ENCODE data around the gene SYT2.

SYT2 gene

DNA sequence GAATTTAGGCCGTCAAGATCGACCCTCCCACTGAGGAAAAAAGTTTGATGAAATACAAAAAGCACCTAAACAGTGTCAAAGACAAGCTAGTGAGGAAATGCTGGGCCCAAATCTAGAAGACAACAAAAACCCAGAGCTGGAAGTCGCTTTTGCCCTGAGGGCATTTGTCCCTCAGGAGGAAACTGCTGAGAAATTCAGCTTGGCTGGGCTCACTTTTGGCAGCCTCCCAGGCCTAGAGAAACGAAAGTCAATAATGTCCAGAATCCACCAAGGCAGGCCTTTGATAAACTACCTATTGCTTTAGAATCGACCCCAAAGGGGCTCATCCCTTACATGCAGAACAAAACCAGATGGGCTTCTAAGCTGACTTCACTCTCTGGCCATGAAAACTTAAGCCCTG is 38.9 kb downstream of the SYT2 start:
- DNase-seq, result no peak

DNA sequence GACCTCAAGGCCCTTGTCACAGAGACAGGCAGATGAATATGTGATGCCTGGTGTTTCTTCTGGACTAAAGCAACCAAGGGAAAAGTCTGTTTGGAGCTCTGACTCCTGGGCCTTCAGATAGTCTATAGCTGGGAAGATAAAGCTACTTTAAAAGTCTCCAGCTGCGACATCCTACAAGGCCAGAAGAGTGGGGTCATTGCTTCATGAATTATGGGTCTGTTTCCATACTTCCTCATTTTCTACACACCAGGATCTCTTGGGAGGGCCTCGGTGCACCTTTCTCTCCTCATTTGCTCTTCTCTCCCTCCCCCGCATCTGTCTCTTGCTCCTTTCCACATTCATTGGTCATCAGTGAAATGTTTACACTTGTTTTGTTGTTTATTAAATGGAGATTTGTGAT is 44.8 kb downstream of the SYT2 start:
- DNase-seq, result no peak

DNA sequence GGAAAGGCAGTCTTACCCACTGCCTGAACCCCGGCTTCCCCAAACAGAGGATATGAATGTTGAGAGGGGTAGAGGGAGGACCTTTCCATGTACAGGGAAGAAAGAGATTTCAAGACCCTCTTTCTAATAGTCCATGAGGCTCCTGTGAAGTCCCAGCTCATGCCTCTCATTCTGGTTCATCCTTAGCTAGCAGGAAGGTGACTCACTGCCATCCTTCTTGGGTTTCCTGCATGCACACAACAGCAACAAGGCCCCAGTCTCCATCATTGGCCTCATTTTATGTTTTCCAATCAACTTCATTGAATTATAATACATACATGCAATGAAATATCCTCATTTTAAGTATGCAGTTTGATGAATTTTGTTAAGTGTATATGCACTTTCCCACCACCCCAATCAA is 46.2 kb downstream of the SYT2 start:
- no peak for DNase-seq

DNA sequence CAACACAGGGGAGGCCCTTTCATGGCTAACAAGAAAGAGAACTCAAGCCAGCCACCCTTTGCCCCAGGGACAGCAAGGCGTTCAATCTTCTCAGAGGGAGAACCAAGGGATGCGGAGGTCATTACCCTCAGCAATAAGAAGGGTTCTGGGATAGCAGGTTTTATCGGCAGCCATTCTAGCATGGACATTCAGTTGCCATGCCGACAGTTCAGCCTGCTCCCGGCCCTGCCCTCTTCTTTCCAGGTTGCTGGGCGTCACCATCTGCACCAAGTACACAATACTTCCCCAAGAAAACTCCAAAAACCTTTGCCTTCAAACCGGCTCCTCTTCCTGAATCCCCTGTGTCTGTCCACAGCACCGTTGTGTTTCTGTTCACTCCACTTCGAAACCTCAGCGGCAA is 47.1 kb downstream of the SYT2 start:
- no peak for DNase-seq

DNA sequence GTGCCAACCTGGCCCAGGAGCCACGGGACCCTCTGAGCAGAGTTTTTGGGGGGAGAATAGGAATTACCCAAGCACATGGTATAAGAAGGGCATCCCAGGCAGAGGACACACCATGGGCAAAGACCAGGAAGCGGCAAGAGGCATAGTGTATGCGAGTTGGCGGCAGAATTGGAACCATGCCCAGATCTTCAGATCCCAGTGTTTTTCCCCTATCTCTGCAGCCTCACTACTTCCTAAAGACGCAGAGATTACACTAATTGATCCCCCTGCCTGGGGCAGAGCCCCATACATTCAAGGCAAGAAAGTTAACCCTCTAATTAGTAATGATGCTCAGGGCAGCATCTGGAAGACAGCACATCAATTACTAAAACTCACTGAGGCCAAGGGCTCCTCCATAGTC is 48.2 kb downstream of the SYT2 start:
- no peak for DNase-seq

DNA sequence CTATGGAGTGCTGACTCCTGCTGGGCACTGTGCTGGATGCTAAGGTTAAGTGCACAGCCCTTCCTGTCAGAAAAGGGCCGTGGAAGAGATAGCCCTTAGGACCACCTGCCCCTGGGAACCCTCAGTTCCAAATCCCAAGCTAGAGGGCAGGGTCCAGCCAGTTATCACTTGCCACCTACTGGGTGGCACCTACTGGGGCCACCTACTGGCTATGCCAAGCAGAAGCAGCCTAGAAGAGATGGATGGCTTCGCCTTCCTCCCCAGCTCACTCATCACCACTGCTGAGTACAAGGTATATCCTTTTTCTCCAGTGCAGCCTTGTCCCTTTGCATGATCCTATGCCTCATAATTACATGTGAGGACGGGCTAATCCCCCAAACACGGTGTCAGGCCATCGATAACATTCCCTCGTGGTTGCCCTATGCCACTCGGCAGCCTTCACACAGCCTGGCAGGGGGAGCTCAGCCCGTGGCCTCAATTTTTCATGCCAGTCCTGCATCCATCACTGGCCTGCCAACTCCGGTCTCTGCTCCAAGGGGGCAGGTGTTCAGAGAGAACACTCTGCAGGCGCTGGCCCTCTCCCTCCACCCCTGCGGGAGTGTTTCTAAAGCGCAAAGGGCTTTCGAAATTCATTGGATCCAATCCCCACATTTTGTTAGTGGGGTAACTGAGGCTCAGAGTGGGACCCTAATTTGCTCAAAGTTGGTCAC is 49.0 kb downstream of the SYT2 start:
- no peak for DNase-seq

DNA sequence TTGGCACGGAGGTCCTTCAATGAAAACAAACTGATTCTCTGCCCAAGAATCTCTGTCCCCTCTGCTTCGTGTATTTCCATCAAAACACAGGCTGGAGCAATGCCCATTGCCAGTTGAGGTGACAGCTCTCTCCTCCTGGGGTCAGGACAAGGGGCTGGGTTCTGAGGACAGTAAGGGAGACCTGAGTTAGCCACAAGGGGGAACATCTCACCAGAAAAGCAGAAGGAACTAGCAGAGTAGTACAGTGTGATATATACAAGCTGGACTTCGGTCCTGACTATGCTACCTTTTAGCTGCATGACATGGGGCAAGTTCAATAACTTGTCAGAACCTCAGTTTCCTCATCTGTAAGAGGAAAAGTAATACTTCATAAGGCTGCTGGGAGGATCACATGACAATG is 50.3 kb downstream of the SYT2 start:
- DNase-seq, result no peak

DNA sequence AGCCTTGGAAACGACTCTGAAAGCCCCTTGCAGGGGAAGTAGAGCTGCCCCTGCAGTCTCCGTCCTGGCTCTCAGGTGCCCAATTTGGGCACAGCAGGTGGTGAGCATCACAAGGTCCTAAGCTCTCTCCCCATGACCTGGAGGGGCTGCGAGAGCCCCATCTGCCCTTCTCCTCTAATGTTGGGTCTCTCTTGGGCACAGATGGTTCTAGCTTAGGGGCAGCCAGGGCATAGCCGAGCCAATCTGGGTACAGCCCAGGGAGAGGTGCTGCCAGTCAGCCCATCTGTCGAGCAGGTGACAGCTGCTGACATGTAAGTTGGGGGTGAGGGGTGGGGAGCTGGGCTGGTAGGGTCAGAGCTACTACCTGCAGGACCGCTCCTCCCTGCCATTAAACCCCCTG is 50.7 kb downstream of the SYT2 start:
- DNase-seq, result no peak

DNA sequence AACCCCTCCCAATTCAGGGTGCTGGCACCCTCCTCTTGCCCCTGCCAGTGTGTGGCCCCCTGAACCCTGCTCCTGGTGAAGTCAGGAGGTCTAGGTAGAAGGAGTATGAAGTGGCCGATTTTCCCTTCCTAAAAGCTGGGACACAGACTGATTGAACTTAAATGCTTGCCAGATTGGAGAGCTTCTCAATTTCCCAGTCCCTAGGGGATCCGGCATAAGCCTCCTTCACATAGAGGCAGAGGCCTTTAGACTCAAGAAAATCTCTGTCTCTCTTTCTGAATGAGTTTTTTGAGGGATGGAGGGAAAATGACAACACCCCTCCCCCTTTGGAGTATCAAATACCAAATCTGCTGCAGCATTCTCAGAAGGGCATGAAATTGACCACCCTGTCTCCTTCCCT is 51.5 kb downstream of the SYT2 start:
- DNase-seq, result no peak

DNA sequence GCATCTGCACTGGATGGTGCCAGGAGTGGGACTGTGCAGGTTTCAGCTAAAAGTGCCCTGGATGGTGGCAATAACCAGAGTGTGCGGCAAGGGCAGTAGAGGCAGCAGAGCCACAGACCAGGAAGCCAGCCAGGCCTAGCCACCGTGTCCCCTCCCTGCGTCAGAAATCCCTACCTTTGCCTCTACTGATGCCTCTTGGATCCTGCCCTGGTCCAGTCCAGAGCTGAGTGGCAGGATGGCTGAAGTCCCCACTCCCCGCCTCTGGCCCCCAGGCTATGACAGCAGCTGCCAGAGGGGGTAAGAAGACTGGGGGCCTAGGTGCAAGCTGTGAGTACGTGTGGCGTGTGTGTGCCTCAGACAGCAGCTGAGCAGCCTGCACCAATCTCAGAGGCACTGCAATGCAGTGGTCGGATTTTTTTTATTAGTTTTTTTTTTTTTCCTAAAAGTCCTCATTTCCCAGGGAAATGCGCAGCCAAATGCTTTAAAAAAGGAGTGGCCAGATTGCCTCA is 51.9 kb downstream of the SYT2 start:
- no peak for DNase-seq

DNA sequence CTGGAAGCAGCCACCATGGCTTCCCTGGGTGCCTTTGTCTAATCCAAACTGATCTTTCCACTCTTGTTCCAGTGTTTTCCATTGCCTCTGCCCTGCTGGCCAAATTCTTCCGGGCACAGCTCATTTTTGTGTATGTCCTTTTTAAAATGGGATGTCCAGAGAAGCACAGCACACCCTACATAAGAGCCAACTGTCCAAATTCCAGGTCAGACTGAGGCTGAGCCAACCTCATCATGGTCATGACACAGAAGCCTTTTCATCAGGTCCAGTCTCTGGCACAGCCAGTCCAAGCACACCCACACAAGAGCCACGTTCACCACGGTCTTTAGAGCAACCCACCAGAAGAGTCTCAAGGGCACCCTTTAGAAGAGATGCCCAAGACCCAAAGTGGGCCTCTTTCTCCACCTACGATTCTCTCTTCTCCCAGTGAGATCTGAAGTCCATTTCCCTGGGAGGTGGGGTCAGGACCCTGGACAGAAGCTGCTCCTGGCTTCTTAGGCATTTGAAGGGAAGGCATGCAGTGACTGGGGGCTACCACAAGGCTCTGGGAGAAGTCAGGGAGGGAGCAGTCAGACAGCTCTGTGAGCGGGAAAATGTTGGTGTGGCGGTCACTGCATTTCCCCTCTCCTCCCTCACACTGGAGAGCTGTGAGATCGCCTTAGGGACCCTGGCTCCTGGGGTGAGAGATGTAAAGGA is 53.2 kb downstream of the SYT2 start:
- no peak for DNase-seq

DNA sequence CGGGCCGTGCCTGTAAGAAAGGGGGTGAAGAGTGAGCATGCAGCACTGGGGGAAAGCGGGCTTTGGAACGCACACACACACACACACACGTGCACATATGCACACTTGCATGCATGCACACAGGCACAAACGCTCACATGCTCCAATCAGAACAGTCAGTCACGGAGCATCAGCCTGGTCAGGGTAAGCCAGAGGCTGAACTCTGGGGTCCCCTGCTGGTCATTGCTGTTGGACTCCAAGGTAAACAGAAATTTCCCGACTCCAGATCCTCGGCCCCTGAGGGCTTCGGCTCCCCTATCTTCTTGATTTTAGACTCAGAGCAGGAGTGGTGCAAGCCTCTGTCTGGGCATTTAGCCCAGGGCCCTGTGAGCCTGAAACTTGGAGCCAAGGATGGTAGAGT is 54.2 kb downstream of the SYT2 start:
- no peak for DNase-seq

DNA sequence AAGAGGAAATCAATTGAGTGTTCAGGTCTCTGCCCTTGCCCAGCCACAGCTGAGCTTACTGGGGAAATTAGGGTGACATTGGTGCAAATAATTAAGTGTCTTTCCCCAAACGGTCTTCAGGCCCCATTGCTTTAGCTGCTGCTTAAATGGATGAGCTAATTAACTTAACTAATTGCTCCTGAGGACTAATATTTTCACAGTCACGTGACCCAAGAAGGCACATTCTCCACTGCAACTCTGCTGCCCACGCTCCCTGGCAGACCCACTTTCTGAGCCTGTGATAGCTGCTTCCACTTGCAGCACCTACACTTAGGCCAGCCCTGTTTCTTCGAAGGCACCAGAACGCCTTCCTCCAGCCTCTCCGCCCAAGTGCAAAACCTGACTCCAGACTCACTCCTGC is 56.2 kb downstream of the SYT2 start:
- DNase-seq, result no peak

DNA sequence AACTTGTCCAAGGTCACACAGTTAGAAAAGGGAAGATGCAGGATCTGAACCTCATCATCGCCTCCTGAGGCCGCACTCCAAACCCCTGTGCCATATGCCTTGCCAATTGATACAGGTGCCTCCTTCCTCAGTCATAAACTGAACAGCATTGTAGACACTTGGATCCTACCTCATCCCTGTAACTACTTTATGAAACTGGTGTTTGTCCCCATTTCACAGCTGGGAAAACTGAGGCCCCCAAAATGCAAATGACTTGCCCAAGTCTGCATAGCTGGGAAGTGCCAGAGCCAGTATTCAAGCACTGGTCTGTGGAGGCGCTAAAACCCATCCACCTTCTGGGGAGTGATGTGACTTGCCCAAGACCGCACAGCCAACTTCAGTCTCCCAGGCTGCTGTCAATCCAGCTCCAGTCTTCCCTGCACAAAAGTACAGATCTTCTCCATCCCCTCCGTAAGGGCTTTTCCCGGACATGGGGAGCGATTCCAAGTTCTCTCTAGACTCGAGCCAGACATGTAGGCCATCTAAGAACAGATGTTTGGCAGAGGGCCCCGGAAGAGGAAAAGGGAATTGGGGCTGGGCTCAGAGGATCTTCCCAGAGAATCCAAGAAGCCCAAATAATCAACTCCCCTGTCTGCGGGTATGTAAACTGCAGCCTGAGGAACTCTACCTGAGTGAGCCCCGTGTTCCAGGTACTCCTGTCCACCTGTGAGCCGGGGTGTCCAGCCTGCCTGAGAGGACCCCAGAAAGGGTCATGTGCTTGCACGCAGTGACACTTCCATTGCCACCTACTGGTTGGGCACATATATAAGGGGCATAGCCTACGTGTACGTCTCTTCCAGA is 60.5 kb downstream of the SYT2 start:
- DNase-seq, result no peak

DNA sequence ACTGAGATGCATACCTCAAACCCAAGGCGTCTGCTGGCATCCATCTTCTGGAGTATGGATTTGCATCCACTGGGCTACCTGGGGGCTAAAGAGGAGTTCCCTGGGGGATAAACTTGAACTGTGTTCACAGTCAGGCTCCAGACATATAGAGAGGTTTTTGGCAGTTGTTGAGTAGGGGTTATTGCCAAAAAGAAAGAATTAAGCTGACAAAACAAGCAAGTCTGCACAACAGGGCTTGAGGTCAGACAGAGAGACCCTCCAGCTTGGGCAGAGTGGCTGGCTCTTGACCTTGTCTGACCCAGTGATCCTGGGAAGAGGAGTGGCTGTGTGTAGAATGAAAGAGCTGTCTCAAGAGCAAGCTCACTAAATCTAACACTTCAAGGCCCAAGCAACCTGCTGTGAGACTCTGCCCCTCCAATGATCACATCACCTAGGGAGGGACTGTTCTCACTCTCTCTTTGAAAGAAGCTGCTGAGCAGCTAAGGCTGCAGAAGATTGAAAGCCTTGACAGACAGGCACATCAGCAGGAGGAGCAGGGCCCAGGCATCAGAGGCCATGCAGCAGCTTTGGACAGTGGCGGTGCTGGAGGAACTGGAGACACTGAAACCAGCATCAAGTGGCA is 61.5 kb downstream of the SYT2 start:
- DNase-seq, result no peak

DNA sequence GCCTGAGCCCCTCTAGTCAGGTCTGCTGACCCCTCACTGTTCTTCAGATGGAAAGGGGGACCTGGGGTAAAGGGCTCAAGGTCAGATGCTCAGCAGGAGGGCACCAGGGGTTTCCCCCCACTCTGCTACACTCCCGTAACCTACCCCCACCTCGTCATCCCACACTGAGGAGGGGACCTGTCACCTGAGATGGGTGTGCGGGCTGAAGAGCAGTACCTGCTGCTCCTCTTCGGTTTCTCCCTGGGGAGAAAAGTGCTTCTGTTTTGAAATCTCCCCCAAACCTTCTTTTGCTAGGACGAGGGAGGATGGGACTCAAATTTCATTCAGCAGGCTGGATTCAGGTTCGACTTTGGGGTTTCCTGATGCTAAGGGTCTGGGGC is 65.2 kb downstream of the SYT2 start:
- DNase-seq, result no peak

DNA sequence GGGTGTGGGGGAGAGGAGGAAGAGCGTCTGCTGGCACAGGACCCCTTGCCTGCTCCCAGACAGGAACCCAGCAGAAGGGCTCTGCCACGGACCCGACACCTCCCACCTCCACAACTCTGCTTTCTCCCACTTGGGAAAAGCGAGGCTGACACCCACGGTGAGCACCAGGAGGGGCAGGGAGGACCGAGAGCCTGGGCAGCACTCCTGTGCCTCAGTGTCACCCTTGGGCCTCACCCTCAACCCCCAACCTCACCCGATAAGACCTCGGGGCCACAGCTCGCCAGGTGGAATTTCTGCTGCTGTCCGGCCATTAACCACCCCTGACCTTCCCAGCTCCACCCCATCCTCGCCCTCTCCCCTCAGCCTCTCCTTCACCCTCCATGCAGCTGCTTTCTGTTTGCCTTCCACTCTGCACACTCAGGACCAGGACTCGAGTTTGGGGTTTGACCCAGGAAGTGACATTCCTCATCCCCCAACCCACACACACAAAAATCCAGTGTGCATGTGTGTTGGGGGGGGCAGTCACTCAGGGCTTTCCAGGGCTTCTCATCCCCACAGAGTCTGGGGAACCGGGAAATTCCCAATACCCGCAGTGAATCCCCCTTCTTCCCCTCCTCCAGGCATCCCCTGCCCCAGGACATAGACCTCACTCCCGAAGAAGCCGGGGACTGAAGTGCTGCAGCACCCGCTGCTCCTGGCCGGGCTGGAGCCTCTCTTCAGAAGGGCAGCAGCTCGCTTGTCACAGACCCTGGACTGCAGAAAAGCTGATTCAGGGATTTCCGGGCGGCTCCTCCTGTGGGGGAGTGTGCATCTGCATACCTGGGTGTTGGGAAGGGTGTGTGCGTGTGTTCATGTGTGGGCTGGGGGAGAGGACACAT is 65.8 kb downstream of the SYT2 start:
- no peak for DNase-seq

DNA sequence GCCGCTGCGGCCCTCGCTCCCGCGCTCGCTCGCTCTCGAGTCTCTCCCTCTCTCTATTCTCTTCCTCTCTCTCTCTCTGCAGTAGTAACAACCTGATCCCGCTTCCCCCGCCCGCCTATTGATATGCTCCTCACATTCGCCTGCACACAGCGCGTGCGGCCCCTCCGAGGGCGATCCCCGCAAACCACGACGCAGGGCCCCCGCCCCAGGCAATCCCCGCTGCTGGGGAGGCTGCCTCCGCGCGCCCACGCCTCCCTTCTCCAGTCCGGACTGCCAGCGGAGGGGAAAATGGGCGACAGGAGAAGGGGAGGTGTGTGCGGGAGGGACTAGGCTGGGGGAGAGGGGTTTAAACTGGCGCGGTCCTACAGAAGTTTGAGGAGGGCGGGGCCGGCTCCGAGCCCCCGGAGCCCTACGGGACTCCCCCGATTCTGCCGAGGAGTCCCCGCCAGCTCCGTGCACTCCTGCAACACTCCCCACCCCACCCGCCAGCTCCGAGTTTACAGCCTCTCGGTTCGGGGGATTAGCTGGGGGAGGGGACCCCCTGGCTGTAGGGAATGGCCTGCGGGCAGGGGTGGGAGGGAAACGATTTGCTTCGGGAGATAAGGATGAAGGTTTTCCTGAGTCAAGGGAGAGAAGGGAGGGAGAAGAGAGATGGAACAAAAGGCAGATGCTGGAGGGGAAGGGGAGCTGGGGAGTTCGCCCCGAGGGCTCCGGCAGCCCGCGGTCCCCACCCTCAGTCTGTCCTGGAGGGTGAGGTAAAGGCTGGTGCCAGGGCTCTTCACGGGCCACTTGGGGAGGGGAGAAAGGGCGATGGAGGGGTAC is 66.6 kb downstream of the SYT2 start:
- DNase-seq, result peak; percentile 33

DNA sequence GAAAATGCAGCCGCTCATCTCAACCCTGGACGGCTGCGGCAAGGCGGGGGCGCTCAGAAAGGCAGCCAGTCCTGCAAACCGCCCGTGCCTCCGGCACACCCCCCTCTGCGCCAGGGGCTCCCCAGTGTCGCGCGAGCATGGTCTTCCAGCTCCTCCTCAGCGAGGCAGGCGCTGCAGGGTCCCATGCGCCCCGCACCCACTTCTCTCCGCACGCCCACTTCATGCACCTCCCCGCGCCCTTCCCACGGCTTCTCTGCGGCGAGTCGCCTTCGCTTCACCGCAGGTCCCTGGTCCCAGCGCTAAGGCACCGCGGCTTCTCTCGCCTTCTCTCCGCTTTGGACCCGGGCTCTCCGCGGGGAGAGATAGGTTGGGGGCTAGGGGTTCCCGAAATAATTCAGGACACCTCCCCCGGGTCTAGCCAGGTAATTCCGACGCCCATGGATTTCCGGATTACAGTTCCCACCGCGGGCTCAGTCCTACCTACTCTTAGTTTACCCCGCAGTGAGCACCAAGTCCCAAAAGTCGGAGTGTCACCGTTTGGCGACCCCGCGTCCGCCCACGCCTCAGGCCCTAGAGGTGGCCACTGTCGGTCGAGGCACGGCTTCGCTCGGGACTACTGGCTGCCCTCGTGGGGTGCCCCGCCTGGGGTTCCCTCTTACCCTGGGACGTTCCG is 67.5 kb downstream of the SYT2 start:
- DNase-seq, result no peak

DNA sequence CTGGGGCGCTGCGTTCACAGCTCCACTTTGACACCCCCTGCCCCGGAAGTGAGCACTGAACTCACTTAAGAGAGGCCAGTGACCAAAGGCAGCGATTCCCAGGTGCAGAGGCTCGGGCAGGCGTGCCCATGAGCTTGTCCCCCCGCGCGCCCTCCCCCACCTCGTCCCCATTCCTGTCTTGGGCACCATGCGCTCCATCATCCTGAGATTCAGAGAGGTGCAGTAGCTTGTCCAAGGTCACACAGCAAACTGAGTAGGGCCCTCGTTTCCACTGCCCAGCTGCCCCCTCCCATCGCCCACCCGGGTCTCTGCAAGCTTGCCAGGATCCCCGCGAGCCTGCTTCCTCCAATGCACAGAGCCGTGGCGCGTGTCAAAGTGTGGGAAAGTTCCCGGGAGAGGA is 68.0 kb downstream of the SYT2 start:
- DNase-seq, result no peak

DNA sequence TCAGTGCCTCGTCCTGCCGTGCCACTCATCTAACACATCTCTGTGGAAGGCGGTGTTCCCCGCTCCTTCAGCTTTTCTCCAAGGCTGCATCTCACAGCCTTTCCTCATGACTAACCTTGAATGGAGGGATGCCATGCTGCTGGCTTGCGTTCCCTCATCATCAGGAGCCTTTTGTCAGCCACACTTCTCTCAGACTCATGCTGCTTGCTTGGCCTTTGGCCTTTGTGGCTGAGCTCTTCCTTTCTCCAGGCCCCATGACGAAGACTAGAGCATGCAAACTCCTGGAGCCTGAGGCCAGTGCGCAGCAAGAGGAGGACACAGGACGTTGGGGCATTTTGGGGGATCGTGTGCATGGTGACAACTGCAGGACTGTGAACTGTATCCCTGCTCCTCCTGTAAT is 70.8 kb downstream of the SYT2 start:
- no peak for DNase-seq

All from activated naive CD4-positive, alpha-beta T cell treated with anti-CD3 and anti-CD28 coated beads, Interleukin-2, amount 50 U/mL, for 16 hours (primary cell).